AG04449 (cell line): ENCODE data around the gene EMID1.

Experiments used
- CTCF ChIA-PET: fragments of 350-600 bp; formaldehyde crosslinking; extraction: SDS; loops from one replicate; lab custom pipeline; 2021; ENCODE audit warnings: antibody characterized with exemption; lab: Yijun Ruan, JAX
- POLR2A ChIA-PET: fragments of 400-600, 350-600 bp; formaldehyde crosslinking; extraction: SDS; loops from one replicate; lab custom pipeline; 2020; ENCODE audit warnings: antibody characterized with exemption, inconsistent platforms; lab: Yijun Ruan, JAX
- DNase-seq: peaks from one replicate; pipeline ENCODE4 v3.0.0-alpha.2; 2010; ENCODE audit warnings: low read depth, low spot score
- H3K4me3 ChIP-seq: 2 replicates; pipeline ENCODE4 v1.5.1; 2011; ENCODE audit warnings: low read depth, mild to moderate bottlenecking, control low read depth, low read length
- TF ChIP-seq, protein P1 (sequence below): IDR thresholded peaks from one replicate; pipeline ENCODE4 v1.5.1; 2011; ENCODE audit warnings: mild to moderate bottlenecking, moderate library complexity, low read length, control low read depth, inconsistent platforms; ENCODE audit not compliant: insufficient read depth; ENCODE audit errors: missing control alignments

EMID1 gene

DNA sequence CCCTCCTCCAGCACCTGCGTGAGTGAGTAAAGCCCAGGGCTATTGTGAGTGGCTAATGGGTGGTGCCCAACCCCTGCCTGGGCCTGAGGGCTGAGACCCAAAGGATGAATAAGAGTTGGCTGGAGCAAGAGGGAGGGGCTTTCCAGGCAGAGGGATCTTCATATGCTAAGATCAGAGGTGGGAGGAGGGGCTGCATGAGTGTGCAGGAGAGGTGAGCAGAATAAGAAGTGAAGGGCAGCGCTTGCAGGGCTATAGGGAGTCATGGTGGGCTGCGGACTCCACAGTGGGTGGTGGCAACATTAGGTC lies 3.9 kb downstream of the EMID1 start:
- DNase-seq: no peak
- POLR2A ChIA-PET: no interaction called here
- CTCF ChIA-PET: interaction anchor here (0.6 kb wide), 1 partner anchor 12 kb away, joined by 4 read pairs; no protein-coding TSS in a partner anchor
- TF ChIP-seq, protein P1, sequence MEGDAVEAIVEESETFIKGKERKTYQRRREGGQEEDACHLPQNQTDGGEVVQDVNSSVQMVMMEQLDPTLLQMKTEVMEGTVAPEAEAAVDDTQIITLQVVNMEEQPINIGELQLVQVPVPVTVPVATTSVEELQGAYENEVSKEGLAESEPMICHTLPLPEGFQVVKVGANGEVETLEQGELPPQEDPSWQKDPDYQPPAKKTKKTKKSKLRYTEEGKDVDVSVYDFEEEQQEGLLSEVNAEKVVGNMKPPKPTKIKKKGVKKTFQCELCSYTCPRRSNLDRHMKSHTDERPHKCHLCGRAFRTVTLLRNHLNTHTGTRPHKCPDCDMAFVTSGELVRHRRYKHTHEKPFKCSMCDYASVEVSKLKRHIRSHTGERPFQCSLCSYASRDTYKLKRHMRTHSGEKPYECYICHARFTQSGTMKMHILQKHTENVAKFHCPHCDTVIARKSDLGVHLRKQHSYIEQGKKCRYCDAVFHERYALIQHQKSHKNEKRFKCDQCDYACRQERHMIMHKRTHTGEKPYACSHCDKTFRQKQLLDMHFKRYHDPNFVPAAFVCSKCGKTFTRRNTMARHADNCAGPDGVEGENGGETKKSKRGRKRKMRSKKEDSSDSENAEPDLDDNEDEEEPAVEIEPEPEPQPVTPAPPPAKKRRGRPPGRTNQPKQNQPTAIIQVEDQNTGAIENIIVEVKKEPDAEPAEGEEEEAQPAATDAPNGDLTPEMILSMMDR: no peak
- no peak overlapping the region for H3K4me3 ChIP-seq

DNA sequence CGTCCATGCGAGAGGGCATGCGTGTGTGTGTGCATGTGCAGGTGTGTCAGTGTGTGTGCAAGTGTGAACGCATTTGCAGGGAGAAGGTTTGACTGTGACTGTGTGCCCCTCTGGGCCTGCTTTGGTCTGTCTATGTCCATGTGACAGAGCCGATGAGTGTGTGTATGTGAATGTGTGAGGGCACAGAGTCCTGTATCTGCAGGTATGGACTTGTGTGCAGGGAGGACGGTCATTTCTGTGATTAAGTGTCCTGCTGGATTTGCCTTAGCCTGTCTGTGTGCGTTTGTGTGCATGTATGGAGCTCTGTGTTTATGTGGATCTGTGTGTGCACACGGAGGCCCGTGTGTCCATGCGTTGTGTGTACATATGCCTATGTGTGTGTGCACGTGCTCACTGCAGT lies 5.4 kb downstream of the EMID1 start:
- no peak for DNase-seq
- CTCF ChIA-PET: interaction anchor here (1.7 kb wide), 1 partner anchor 35 kb away, joined by 5 read pairs; no protein-coding TSS in a partner anchor
- POLR2A ChIA-PET: no interaction called here

DNA sequence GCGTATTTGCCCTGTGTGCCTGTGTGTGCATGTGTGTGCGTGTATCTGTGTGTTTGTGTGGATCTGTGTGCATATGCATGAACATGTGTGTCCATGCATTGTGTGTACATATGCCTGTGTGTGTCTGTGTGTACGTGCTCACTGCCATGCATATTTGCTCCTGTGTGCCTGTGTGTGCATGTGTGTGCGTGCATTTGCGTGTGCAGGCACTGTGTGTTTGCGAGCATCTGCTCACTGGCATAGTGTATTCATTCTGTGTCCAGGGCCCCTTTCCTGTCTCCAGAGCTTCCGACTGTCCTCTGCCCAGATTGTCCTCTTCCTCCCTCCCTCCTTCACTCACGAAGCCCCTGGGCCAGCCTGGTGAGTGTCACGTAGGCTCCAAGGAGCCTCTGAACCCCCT lies 5.8 kb downstream of the EMID1 start:
- CTCF ChIA-PET: interaction anchor here (1.7 kb wide), 1 partner anchor 34 kb away, joined by 5 read pairs; no protein-coding TSS in a partner anchor
- no peak overlapping the region for H3K4me3 ChIP-seq
- POLR2A ChIA-PET: no interaction called here
- DNase-seq: no peak
- TF ChIP-seq, protein P1: no peak

More for the DNA sequence above, 5.4 kb downstream of the EMID1 start:
- no peak overlapping the region for H3K4me3 ChIP-seq
- TF ChIP-seq, protein P1: no peak

DNA sequence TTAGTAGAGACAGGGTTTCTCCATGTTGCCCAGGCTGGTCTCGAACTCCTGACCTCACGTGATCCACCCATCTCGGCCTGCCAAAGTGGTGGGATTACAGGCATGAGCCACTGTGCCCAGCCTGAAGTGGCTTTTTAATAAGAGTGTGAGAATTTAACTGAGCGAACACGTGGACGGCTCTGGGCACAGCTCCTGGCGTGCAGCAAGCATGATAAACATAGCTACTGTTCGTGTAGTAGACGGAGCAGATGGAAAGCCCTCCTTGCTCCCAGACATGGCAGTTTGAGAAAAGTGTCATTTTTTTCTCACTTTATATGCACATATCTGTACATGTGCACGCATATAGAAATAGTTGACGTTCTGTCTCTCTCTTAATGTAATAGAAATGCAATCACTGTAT lies 7.0 kb downstream of the EMID1 start:
- TF ChIP-seq, protein P1: no peak
- ChIA-PET POLR2A (no interaction called here), CTCF (no interaction called here)
- no peak overlapping the region for H3K4me3 ChIP-seq
- no peak for DNase-seq

DNA sequence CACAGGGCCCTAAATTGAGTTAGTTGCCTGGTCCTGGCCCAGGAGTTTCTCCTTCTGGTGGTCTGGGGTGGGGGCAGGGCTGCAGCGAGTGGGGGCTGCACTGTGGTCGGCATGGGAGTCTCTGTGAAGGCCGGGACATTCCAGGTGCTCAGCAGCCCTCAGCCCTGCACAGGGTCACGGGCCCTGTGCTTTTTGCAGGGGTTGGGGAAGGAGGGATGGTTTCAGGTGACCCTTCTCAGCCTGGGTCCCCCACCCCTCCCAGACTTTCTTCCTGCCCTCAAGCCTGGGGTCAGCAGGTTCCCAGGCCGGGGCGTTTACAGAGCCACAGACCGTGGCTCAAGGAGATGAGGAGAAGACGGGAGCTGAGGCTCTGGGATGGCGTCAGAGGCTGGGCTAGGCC lies 7.8 kb downstream of the EMID1 start:
- TF ChIP-seq, protein P1: no peak
- CTCF ChIA-PET: no interaction called here
- DNase-seq: no peak
- no peak overlapping the region for H3K4me3 ChIP-seq
- POLR2A ChIA-PET: no interaction called here

DNA sequence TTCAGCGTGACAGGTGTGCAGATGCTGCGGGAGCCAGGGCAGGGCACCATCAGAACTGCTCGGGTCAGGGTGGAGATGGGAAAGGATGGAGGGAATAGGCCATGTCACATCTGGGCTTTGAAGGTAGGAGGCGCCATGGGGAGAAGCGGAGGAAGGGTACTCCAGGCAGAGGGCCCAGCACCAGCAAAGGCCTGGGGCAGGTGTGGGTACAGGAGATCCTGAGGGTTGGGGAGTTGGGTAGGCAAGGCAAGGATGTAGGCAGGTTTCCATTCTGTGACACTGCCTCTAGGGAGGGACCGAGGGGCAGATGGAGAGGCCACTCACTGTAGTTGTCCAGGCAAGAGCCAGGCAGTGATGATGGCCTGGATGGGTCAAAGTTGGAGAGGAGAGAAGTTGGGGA lies 8.5 kb downstream of the EMID1 start:
- no peak for DNase-seq
- POLR2A ChIA-PET: interaction anchor here (0.5 kb wide), 1 partner anchor 55 kb away, joined by 3 read pairs; no protein-coding TSS in a partner anchor
- H3K4me3 ChIP-seq: no peak overlapping the region
- CTCF ChIA-PET: no interaction called here
- TF ChIP-seq, protein P1: no peak
